H1 (cell line): ENCODE results near the gene TERC. TPM values are rescaled to one million over a fixed set of nuclear protein-coding genes. Genes with fewer than 3 reads are reported as not detected.
A peak's percentile ranks its signal among the peaks of the same experiment; 100 is the strongest.

Source experiments
- ATF3 ChIP-seq: IDR thresholded peaks from 2 replicates; pipeline ENCODE4 v1.6.1; 2011; ENCODE audit warnings: low read depth, mild to moderate bottlenecking, low read length; ENCODE audit not compliant: insufficient read depth
- CREB1 ChIP-seq: IDR thresholded peaks from 2 replicates; pipeline ENCODE4 v1.6.1; 2012; ENCODE audit warnings: inconsistent platforms
- CTCF ChIP-seq, 3 experiments: IDR thresholded peaks; 1 replicate in 2 of 3; 2 replicates in 1 of 3; pipeline versions ENCODE4 v1.5.1 to v1.6.1; 2011; ENCODE audit warnings: low read length in 3 of 3, mild to moderate bottlenecking in 3 of 3, inconsistent platforms in 2 of 3, low read depth in 1 of 3, moderate library complexity in 1 of 3; ENCODE audit not compliant: insufficient read depth in 1 of 3; ENCODE audit errors: control extremely low read depth in 1 of 3
- EZH2 ChIP-seq: fragments of 200-600 bp; sonication (generic); IDR thresholded peaks from 2 replicates; pipeline ENCODE4 v1.7.1; 2012; ENCODE audit warnings: low read depth, mild to moderate bottlenecking, moderate library complexity, low read length, inconsistent platforms; ENCODE audit not compliant: severe bottlenecking
- SIN3A ChIP-seq, 2 experiments: IDR thresholded peaks in 1 of 2; conservative IDR thresholded peaks in 1 of 2; 2 replicates each; pipeline ENCODE4 v1.6.1; 2011 to 2012; ENCODE audit warnings: low read length in 2 of 2, improper control_type of control experiment in 1 of 2, low read depth in 1 of 2, mild to moderate bottlenecking in 1 of 2
- YY1 ChIP-seq: IDR thresholded peaks from 2 replicates; pipeline ENCODE4 v1.6.1; 2011; ENCODE audit warnings: low read depth, mild to moderate bottlenecking, low read length
- polyA plus RNA-seq, 7 experiments: library from polyadenylated mRNA; depleted of rRNA in 3 of 7; stranded (reverse) in 5 of 7; unstranded in 2 of 7; fragments of >200 nt in 5 of 7; fragments of 200-250 nt in 2 of 7; gene quantifications; 1 replicate in 5 of 7; 2 replicates in 1 of 7; 4 replicates in 1 of 7; pipeline versions ENCODE4 v1.2.1 to v1.2.3, GENCODE V29; 2011 to 2013; ENCODE audit warnings: missing spikeins in 2 of 7, mixed read lengths in 2 of 7
- total RNA-seq: library from RNA; stranded (reverse); fragmentation: NEBNext Ultra II Directional; extraction: Animal tissue kit (Norgen Biotek cat#: 25700); gene quantifications from 2 replicates; pipeline ENCODE4 v1.2.1, GENCODE V29; 2021

TERC gene
- total and polyA plus RNA-seq, 2 of the 8 experiments (the other 6 are each of a cell fraction or from before 2014, with no cell fraction given) = 2.3 to 17.0 TPM

- TF ChIP-seq CTCF (IDR thresholded peaks at IDR 0.05; ENCODE audit: control extremely low read depth in 1 of 3, insufficient read depth in 1 of 3, low read depth in 1 of 3, low read length in 3 of 3) (peak; percentile 46 to 82 (median 78)), ATF3 (0 out of 2 replicates have a peak, but pooled peaks have one; percentile 22), EZH2 (no peak), YY1 (no peak), SIN3A (conservative IDR thresholded peaks at IDR 0.05 in 1 of 2, IDR thresholded peaks at IDR 0.05 in 1 of 2; ENCODE audit: low read depth in 1 of 2, low read length in 2 of 2) (peak in 1 of 2 experiments; percentile 64; a peak in 2 of 4 replicates), CREB1 (0 out of 2 replicates have a peak, but pooled peaks have one; percentile 33)
Measured at GRCh38 chr3:169813757-169814517, 49.1 kb upstream of the TERC start (continued).
